WTC11 (cell line): Measurements from ENCODE around the gene MCOLN1. TPM values are rescaled to one million over a fixed set of nuclear protein-coding genes. Genes with fewer than 3 reads are reported as not detected.
"Not testable (repeated sequence)": the region's sequence is repeated elsewhere in the genome, so short reads cannot be mapped to it uniquely, and the experiment has no call there.

ENCODE experiments used
- ATAC-seq: fragments of 200-7000 bp; cut with Tn5 transposase; 2 replicates; pipeline ENCODE4 v1.10.0; 2021; ENCODE audit warnings: mild to moderate bottlenecking, moderate library complexity
- CTCF ChIA-PET: fragments of 300-600 bp; sonication (Branson Sonifier 250); formaldehyde crosslinking; loops from one replicate; lab custom pipeline; 2021; ENCODE audit warnings: antibody characterized with exemption; lab: Charles Lee
- POLR2A ChIA-PET: fragments of 350-600 bp; sonication (Branson Sonifier 250); formaldehyde crosslinking; loops from one replicate; lab custom pipeline; 2021; ENCODE audit warnings: antibody characterized with exemption; lab: Charles Lee
- DNase-seq: peaks from one replicate; pipeline ENCODE4 v3.0.0; 2021; ENCODE audit warnings: low spot score
- H3K27ac Mint-ChIP-seq: 2 replicates; pipeline ENCODE4 v1.8.0; 2021; ENCODE audit warnings: mixed read lengths
- H3K27me3 Mint-ChIP-seq: 2 replicates; pipeline ENCODE4 v1.8.0; 2021; ENCODE audit warnings: low read depth, mild to moderate bottlenecking, moderate library complexity, mixed read lengths
- H3K36me3 Mint-ChIP-seq: 2 replicates; pipeline ENCODE4 v1.8.0; 2021; ENCODE audit warnings: mixed read lengths
- H3K4me1 Mint-ChIP-seq: 2 replicates; pipeline ENCODE4 v1.8.0; 2022; ENCODE audit warnings: mixed read lengths
- H3K4me3 Mint-ChIP-seq: 2 replicates; pipeline ENCODE4 v1.8.0; 2021; ENCODE audit warnings: mild to moderate bottlenecking, moderate library complexity, mixed read lengths
- H3K9me3 Mint-ChIP-seq: 2 replicates; pipeline ENCODE4 v1.8.0; 2021; ENCODE audit warnings: mixed read lengths
- CBFB ChIP-seq: sonication (generic); formaldehyde crosslinking; IDR thresholded peaks from 2 replicates; pipeline ENCODE4 v1.8.1; 2022; ENCODE audit warnings: mild to moderate bottlenecking, low read depth, missing genetic modification reagents
- FOXJ3 ChIP-seq: sonication (generic); formaldehyde crosslinking; IDR thresholded peaks from 2 replicates; pipeline ENCODE4 v1.9.0; 2021; ENCODE audit warnings: missing genetic modification reagents, mild to moderate bottlenecking, borderline replicate concordance
- GRHL2 ChIP-seq: fragments of 250-450 bp; sonication (Bioruptor Pico); IDR thresholded peaks from 2 replicates; pipeline ENCODE4 v1.8.0; 2022; ENCODE audit warnings: mild to moderate bottlenecking, moderate library complexity; ENCODE audit not compliant: insufficient replicate concordance, severe bottlenecking
- GTF2I ChIP-seq: fragments of 250-450 bp; sonication (Bioruptor Pico); conservative IDR thresholded peaks from 2 replicates; pipeline ENCODE4 v1.4.0; 2021; ENCODE audit warnings: mild to moderate bottlenecking
- NR3C1 ChIP-seq: sonication (generic); formaldehyde crosslinking; conservative IDR thresholded peaks from 2 replicates; pipeline ENCODE4 v1.8.1; 2023; ENCODE audit warnings: low read depth, mild to moderate bottlenecking, missing genetic modification reagents
- SOX15 ChIP-seq: fragments of 250-450 bp; sonication (Bioruptor Pico); IDR thresholded peaks from 2 replicates; pipeline ENCODE4 v1.9.0; 2021; ENCODE audit warnings: mild to moderate bottlenecking
- ZNF121 ChIP-seq: sonication (generic); formaldehyde crosslinking; IDR thresholded peaks from 2 replicates; pipeline ENCODE4 v1.8.0; 2023; ENCODE audit warnings: missing genetic modification reagents
- ZNF263 ChIP-seq: sonication (generic); formaldehyde crosslinking; IDR thresholded peaks from 2 replicates; pipeline ENCODE4 v1.8.1; 2022; ENCODE audit warnings: low read depth, mild to moderate bottlenecking, moderate library complexity, missing genetic modification reagents
- total RNA-seq: library from RNA; stranded (reverse); gene quantifications from 3 replicates; pipeline ENCODE4 v1.2.3, GENCODE V29; 2021
- TF ChIP-seq, protein P1 (sequence below): sonication (generic); formaldehyde crosslinking; IDR thresholded peaks from 2 replicates; pipeline ENCODE4 v1.8.0; 2022; ENCODE audit warnings: mild to moderate bottlenecking, missing genetic modification reagents
- TF ChIP-seq, protein P2 (sequence below): fragments of 250-450 bp; sonication (Bioruptor Pico); IDR thresholded peaks from 2 replicates; pipeline ENCODE4 v1.9.0; 2021; ENCODE audit warnings: mild to moderate bottlenecking
- TF ChIP-seq, protein P3 (sequence below): fragments of 250-450 bp; sonication (Bioruptor Pico); IDR thresholded peaks from 2 replicates; pipeline ENCODE4 v1.9.0; 2021; ENCODE audit warnings: mild to moderate bottlenecking, borderline replicate concordance

MCOLN1 gene
- total RNA-seq, 1 experiment from 2014 or later = 19.7 TPM

DNA sequence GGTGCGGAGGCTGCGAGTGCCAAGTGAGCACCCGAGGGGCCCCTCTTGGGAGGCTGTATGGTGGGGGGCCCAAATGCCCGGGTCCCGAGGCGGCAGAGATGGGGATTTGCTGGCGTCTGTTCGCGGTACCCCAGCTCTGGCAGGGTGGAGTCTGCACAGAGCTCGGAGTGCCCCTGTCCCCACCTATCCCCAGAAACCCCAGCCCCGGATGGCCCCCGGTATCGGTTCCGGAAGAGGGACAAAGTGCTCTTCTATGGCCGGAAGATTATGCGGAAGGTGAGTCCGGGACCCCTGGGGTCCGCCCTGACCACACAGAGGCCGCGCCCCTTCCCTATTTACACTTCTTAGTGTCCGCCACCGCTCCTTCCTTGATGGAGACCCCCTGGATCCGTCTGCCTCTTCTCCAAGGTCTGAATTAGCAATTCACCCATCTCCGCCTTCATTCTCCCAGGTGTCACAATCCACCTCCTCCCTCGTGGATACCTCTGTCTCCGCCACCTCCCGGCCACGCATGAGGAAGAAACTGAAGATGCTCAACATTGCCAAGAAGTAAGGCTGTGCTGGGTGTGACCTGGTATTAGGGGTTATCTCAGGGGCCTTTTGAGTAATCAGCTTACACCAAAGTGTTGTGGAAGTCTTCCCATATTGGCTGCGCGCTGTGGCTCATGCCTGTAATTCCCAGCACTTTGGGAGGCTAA, 13.7 kb downstream of the MCOLN1 start:
- POLR2A ChIA-PET = no interaction called here
- no peaks in the 10 kb centered on the region for H3K27me3 Mint-ChIP-seq
- TF ChIP-seq, protein P1, sequence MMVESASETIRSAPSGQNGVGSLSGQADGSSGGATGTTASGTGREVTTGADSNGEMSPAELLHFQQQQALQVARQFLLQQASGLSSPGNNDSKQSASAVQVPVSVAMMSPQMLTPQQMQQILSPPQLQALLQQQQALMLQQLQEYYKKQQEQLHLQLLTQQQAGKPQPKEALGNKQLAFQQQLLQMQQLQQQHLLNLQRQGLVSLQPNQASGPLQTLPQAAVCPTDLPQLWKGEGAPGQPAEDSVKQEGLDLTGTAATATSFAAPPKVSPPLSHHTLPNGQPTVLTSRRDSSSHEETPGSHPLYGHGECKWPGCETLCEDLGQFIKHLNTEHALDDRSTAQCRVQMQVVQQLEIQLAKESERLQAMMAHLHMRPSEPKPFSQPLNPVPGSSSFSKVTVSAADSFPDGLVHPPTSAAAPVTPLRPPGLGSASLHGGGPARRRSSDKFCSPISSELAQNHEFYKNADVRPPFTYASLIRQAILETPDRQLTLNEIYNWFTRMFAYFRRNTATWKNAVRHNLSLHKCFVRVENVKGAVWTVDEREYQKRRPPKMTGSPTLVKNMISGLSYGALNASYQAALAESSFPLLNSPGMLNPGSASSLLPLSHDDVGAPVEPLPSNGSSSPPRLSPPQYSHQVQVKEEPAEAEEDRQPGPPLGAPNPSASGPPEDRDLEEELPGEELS = 0 out of 2 replicates have a peak, but pooled peaks have one; percentile 1
- TF ChIP-seq CBFB (0 out of 2 replicates have a peak, but pooled peaks have one; percentile 37), SOX15 (CRISPR knock-in tag) (no peak)
- H3K4me1 Mint-ChIP-seq = peaks cover 4% of the 10 kb centered on the region; the same call in 1 of the 2 replicates
- no peaks in the 10 kb centered on the region for H3K9me3 Mint-ChIP-seq
- DNase-seq = no peak
- peaks cover 16% of the 10 kb centered on the region for H3K36me3 Mint-ChIP-seq
- H3K27ac Mint-ChIP-seq = peak overlapping the region; percentile 30; the same call in 1 of the 2 replicates
- ATAC-seq = no peak
- H3K4me3 Mint-ChIP-seq = peak overlapping the region; percentile 97
- CTCF ChIA-PET = interaction anchor here (1.1 to 1.8 kb wide), 3 partner anchors 14 to 74 kb away, joined by 7 to 11 read pairs (median 9); partner anchors contain the start of gene MCOLN1

DNA sequence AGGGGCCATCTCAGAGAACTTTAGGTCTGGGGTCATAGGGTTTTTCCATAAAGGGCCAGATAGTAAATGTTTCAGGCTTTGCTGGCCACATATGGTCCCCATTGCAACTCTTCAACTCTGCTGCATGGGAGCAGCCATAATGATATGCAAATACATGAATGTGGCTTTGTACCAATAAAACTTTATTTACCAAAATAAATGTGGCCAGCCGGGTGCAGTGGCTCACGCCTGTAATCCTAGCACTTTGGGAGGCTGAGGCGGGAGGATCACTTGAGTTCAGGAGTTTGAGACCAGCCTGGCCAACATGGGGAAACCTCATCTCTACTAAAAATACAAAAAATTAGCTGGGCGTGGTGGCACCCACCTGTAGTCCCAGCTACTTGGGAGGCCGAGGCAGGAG, 16.6 kb downstream of the MCOLN1 start:
- CTCF ChIA-PET, POLR2A ChIA-PET, H3K27ac Mint-ChIP-seq, H3K27me3 Mint-ChIP-seq, ATAC-seq, H3K4me1 Mint-ChIP-seq, H3K4me3 Mint-ChIP-seq, DNase-seq, H3K9me3 Mint-ChIP-seq: not testable (repeated sequence)
- H3K36me3 Mint-ChIP-seq = peaks cover 24% of the 10 kb centered on the region

DNA sequence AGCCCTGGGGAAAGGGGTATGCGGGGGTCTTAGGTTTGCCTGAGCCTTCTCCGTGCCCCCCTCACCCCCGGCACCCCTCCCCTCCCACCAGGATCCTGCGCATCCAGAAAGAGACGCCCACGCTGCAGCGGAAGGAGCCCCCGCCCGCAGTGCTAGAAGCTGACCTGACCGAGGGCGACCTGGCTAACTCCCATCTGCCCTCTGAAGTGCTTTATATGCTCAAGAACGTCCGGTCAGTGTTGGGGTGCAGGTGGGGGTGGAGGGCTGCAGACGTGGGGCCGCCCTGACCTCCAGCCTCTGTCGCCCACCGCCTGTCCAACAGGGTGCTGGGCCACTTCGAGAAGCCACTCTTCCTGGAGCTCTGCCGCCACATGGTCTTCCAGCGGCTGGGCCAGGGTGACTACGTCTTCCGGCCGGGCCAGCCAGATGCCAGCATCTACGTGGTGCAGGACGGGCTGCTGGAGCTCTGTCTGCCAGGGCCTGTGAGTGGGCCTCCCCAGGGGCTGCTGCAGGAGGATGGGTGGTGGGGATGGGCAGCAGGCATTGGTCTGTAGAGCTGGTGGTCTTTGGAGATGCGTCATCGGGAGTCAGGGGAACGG, 17.5 kb downstream of the MCOLN1 start:
- peaks cover 24% of the 10 kb centered on the region for H3K36me3 Mint-ChIP-seq
- TF ChIP-seq ZNF263 (CRISPR knock-in tag) = no peak
- TF ChIP-seq ZNF121 (CRISPR knock-in tag) = no peak
- TF ChIP-seq GRHL2 = no peak
- no peak for TF ChIP-seq FOXJ3 (CRISPR knock-in tag)
- TF ChIP-seq GTF2I (CRISPR knock-in tag) = no peak
- TF ChIP-seq, protein P2, sequence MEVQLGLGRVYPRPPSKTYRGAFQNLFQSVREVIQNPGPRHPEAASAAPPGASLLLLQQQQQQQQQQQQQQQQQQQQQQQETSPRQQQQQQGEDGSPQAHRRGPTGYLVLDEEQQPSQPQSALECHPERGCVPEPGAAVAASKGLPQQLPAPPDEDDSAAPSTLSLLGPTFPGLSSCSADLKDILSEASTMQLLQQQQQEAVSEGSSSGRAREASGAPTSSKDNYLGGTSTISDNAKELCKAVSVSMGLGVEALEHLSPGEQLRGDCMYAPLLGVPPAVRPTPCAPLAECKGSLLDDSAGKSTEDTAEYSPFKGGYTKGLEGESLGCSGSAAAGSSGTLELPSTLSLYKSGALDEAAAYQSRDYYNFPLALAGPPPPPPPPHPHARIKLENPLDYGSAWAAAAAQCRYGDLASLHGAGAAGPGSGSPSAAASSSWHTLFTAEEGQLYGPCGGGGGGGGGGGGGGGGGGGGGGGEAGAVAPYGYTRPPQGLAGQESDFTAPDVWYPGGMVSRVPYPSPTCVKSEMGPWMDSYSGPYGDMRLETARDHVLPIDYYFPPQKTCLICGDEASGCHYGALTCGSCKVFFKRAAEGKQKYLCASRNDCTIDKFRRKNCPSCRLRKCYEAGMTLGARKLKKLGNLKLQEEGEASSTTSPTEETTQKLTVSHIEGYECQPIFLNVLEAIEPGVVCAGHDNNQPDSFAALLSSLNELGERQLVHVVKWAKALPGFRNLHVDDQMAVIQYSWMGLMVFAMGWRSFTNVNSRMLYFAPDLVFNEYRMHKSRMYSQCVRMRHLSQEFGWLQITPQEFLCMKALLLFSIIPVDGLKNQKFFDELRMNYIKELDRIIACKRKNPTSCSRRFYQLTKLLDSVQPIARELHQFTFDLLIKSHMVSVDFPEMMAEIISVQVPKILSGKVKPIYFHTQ (CRISPR knock-in tag) = no peak
- TF ChIP-seq, protein P3, sequence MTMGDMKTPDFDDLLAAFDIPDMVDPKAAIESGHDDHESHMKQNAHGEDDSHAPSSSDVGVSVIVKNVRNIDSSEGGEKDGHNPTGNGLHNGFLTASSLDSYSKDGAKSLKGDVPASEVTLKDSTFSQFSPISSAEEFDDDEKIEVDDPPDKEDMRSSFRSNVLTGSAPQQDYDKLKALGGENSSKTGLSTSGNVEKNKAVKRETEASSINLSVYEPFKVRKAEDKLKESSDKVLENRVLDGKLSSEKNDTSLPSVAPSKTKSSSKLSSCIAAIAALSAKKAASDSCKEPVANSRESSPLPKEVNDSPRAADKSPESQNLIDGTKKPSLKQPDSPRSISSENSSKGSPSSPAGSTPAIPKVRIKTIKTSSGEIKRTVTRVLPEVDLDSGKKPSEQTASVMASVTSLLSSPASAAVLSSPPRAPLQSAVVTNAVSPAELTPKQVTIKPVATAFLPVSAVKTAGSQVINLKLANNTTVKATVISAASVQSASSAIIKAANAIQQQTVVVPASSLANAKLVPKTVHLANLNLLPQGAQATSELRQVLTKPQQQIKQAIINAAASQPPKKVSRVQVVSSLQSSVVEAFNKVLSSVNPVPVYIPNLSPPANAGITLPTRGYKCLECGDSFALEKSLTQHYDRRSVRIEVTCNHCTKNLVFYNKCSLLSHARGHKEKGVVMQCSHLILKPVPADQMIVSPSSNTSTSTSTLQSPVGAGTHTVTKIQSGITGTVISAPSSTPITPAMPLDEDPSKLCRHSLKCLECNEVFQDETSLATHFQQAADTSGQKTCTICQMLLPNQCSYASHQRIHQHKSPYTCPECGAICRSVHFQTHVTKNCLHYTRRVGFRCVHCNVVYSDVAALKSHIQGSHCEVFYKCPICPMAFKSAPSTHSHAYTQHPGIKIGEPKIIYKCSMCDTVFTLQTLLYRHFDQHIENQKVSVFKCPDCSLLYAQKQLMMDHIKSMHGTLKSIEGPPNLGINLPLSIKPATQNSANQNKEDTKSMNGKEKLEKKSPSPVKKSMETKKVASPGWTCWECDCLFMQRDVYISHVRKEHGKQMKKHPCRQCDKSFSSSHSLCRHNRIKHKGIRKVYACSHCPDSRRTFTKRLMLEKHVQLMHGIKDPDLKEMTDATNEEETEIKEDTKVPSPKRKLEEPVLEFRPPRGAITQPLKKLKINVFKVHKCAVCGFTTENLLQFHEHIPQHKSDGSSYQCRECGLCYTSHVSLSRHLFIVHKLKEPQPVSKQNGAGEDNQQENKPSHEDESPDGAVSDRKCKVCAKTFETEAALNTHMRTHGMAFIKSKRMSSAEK = no peak
- no peak for TF ChIP-seq NR3C1 (CRISPR knock-in tag)
- TF ChIP-seq, all 79 proteins: peak for 0
- Mint-ChIP-seq H3K9me3 (no peaks in the 10 kb centered on the region), H3K27ac (peak overlapping the region; percentile 41; the same call in 1 of the 2 replicates), H3K27me3 (no peaks in the 10 kb centered on the region), H3K4me1 (peaks cover 4% of the 10 kb centered on the region; the same call in 1 of the 2 replicates), H3K4me3 (no peak overlapping the region)
- no peak for ATAC-seq
- ChIA-PET CTCF (no interaction called here), POLR2A (no interaction called here)
- no peak for DNase-seq
